ENCODE results near the gene SMAD3. TPM values are rescaled to one million over a fixed set of nuclear protein-coding genes. Genes with fewer than 3 reads are reported as not detected.

SMAD3 gene
- total and polyA plus RNA-seq, 2 of the 8 experiments (the other 6 are each of a cell fraction or from before 2014, with no cell fraction given) = 10.1 to 12.4 TPM

DNA sequence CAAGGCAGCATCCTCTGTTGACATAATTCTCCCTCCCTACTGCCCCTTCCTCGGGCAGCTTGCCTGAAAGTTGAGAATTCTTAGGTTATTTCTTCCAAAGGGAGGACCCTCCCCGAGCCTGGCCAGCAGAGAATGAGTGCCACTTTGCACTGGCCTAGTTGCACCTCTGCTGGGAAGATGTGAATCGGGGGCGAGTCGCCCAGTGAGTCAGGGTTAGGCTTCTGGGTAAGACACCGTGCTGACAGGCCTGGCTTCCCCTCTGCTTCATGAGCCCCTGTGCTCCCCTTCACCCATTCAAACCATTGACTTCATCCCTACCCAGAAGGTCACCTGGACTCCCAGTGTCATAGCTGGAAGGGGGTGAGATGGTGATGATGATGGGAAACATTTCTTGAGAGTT lies 106.8 kb downstream of the SMAD3 start:
- Histone ChIP-seq H3K56ac (replicated peaks; ENCODE audit: insufficient read length, low read depth, low read length) (no peak overlapping the region), H3K23ac (ENCODE audit: insufficient read length) (no peak overlapping the region), H3K14ac (ENCODE audit: insufficient read length) (no peak overlapping the region), H2AFZ (ENCODE audit: low read length) (no peak overlapping the region), H3K23me2 (ENCODE audit: low read depth, low read length) (no peaks in the 10 kb centered on the region), H3K9ac (replicated peaks in 1 of 4; ENCODE audit: extremely low read depth in 1 of 4, low read depth in 3 of 4, low read length in 3 of 4) (no peak overlapping the region), H3K18ac (ENCODE audit: extremely low read depth, low read length) (no peak overlapping the region), H2BK12ac (ENCODE audit: low read depth, low read length) (no peak overlapping the region), H3K4me3 (ENCODE audit: extremely low read depth in 1 of 4, insufficient read depth in 2 of 4, low read depth in 3 of 4, low read length in 4 of 4) (no peak overlapping the region), H2BK5ac (ENCODE audit: low read depth, low read length) (no peak overlapping the region), H3K79me2 (ENCODE audit: control insufficient read depth in 1 of 2, insufficient read depth in 2 of 2, low read length in 2 of 2) (no peaks in the 10 kb centered on the region), H2AK5ac (ENCODE audit: low read depth, low read length) (no peak overlapping the region), H3K36me3 (ENCODE audit: control insufficient read depth in 2 of 4, insufficient read depth in 4 of 4, low read length in 3 of 4) (no peaks in the 10 kb centered on the region), H3K4ac (replicated peaks; ENCODE audit: insufficient read length, low read depth, low read length) (no peak overlapping the region), H3K27me3 (replicated peaks in 1 of 4; ENCODE audit: control insufficient read depth in 3 of 4, extremely low read depth in 1 of 4, insufficient read depth in 3 of 4, low read length in 3 of 4) (no peaks in the 10 kb centered on the region), H4K8ac (ENCODE audit: extremely low read depth, insufficient read depth, low read length) (no peak overlapping the region), H3K4me2 (ENCODE audit: insufficient read depth in 1 of 2, low read depth in 2 of 2, low read length in 2 of 2) (no peak overlapping the region), H2BK15ac (ENCODE audit: low read length) (peak overlapping the region; percentile 61; the same call in 1 of the 2 replicates), H4K91ac (replicated peaks; ENCODE audit: insufficient read length, low read length) (no peak overlapping the region), H3K27ac (ENCODE audit: low read depth, low read length) (no peak overlapping the region), H3K9me3 (ENCODE audit: insufficient read depth in 2 of 2, low read depth in 1 of 2, low read length in 1 of 2) (no peaks in the 10 kb centered on the region), H4K20me1 (replicated peaks in 1 of 2; ENCODE audit: control insufficient read depth in 1 of 2, insufficient read depth in 2 of 2, low read length in 2 of 2) (peaks cover 0 to 1% of the 10 kb centered on the region in 2 experiments), H2BK120ac (replicated peaks; ENCODE audit: low read depth, low read length) (no peak overlapping the region), H4K5ac (ENCODE audit: insufficient read length, low read depth, low read length) (no peak overlapping the region), H3K4me1 (replicated peaks in 1 of 4; ENCODE audit: control insufficient read depth in 3 of 4, insufficient read depth in 4 of 4, low read length in 3 of 4) (peaks cover 4 to 26% (median 11%) of the 10 kb centered on the region in 4 experiments), H3K79me1 (ENCODE audit: low read depth, low read length) (peaks cover 5% of the 10 kb centered on the region), H2BK20ac (ENCODE audit: low read length) (no peak overlapping the region)
- DNase-seq (ENCODE audit: low read depth in 1 of 2, low spot score in 2 of 2) = no peak
- FAIRE-seq = no peak
- POLR2A ChIA-PET (ENCODE audit: partially characterized antibody) = no interaction called here
- 90% methylated on average over 6 of the region's 6 CpGs; no CpG with 5 or more reads in 1 of the 2 experiments for WGBS, 2 experiments (ENCODE audit: extremely low coverage in 1 of 2, insufficient coverage in 1 of 2, insufficient read length in 1 of 2, insufficient replicate concordance in 2 of 2, low coverage in 1 of 2, low lambda C conversion rate in 2 of 2, missing lambda C conversion rate in 1 of 2)
- CTCF ChIA-PET (ENCODE audit: partially characterized antibody) = interaction anchor here (1.7 kb wide), 1 partner anchor 226 kb away, joined by 5 read pairs; no protein-coding TSS in a partner anchor

All from H1 (cell line).